ENCODE results near the gene TMC5. TPM values are rescaled to one million over a fixed set of nuclear protein-coding genes. Genes with fewer than 3 reads are reported as not detected.

TMC5 gene
- total and polyA plus RNA-seq, 3 donors from 2014 or later = 4.5 to 27.7 (median 7.1) TPM

DNA sequence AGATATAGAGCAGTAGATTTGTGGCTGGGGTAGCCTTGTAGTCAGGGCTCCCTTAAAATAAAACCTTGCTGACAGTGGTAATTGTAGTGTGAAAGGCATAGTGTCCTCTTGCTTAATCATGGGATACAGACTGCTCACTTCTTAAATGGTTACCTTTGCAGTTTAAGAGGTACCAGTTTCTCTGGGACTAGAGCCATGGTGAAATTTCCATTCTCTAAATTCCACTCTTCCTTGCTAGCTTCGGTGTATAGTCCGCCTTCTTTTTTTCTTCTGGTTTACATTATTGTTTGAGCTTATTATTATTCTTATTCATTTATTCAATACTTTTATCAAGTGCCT, 107.7 kb downstream of the TMC5 start:
- intact Hi-C loops (cut with DNase I; ENCODE audit: low total_unique reads) = no loop called here
- peaks cover 14% of the 10 kb centered on the region for H3K4me1 ChIP-seq
- no peaks in the 10 kb centered on the region for H3K27me3 ChIP-seq
- TF ChIP-seq POLR2A (IDR thresholded peaks at IDR 0.05) = no peak
- TF ChIP-seq, protein P1, sequence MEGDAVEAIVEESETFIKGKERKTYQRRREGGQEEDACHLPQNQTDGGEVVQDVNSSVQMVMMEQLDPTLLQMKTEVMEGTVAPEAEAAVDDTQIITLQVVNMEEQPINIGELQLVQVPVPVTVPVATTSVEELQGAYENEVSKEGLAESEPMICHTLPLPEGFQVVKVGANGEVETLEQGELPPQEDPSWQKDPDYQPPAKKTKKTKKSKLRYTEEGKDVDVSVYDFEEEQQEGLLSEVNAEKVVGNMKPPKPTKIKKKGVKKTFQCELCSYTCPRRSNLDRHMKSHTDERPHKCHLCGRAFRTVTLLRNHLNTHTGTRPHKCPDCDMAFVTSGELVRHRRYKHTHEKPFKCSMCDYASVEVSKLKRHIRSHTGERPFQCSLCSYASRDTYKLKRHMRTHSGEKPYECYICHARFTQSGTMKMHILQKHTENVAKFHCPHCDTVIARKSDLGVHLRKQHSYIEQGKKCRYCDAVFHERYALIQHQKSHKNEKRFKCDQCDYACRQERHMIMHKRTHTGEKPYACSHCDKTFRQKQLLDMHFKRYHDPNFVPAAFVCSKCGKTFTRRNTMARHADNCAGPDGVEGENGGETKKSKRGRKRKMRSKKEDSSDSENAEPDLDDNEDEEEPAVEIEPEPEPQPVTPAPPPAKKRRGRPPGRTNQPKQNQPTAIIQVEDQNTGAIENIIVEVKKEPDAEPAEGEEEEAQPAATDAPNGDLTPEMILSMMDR (IDR thresholded peaks at IDR 0.05) = no peak
- no peak overlapping the region for H3K4me3 ChIP-seq
- no peak for DNase-seq
- H3K36me3 ChIP-seq (ENCODE audit: low read depth, missing control alignments) = no peaks in the 10 kb centered on the region
- no peak overlapping the region for H3K27ac ChIP-seq
- 57 to 70% methylated on average over 2 of the region's 2 CpGs for whole genome bisulfite sequencing, 2 donors
- no peaks in the 10 kb centered on the region for H3K9me3 ChIP-seq

DNA sequence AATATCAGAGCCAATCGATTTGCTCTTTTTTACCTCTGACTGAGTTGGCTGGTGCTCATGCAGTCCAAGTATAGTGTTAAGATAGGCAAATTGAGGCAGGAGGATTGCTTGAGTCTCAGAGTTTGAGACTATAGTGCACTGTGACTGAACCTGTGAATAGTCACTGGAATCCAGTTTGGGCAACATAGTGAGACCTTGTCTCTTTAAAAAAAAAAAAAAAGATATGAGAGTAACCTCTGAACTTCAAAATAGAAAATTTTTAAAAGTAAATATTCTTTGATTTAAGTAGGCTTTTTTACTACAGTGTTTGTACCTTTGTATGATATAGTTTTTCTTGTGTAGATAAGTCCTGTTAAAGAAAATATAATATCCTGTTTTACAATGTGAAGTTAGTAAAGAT, 109.5 kb downstream of the TMC5 start:
- Histone ChIP-seq H3K4me1 (peaks cover 6% of the 10 kb centered on the region), H3K4me3 (no peak overlapping the region), H3K27me3 (no peaks in the 10 kb centered on the region), H3K36me3 (ENCODE audit: low read depth, missing control alignments) (no peaks in the 10 kb centered on the region), H3K27ac (no peak overlapping the region), H3K9me3 (no peaks in the 10 kb centered on the region)
- DNase-seq = no peak
- TF ChIP-seq POLR2A (IDR thresholded peaks at IDR 0.05) = no peak
- TF ChIP-seq, protein P1 (IDR thresholded peaks at IDR 0.05) = no peak
- 94 to 96% methylated on average over 1 of the region's 1 CpG for WGBS, 2 donors
- intact Hi-C loops (cut with DNase I; ENCODE audit: low total_unique reads) = no loop called here

- 86 to 91% methylated on average over 3 of the region's 3 CpGs for WGBS, 2 donors
- H3K27me3 ChIP-seq = no peaks in the 10 kb centered on the region
- DNase-seq = no peak
Measured at GRCh38 chr16:19528666-19529065, 111.0 kb downstream of the TMC5 start.

GRCh38 chr16:19532601-19533000, 114.9 kb downstream of the TMC5 start:
- WGBS, 2 donors = 61 to 89% methylated on average over 1 of the region's 1 CpG
- Histone ChIP-seq H3K4me3 (no peak overlapping the region), H3K27ac (no peak overlapping the region), H3K4me1 (no peaks in the 10 kb centered on the region), H3K36me3 (ENCODE audit: low read depth, missing control alignments) (no peaks in the 10 kb centered on the region), H3K27me3 (no peaks in the 10 kb centered on the region), H3K9me3 (no peaks in the 10 kb centered on the region)
- DNase-seq = no peak
- intact Hi-C loops (cut with DNase I; ENCODE audit: low total_unique reads) = no loop called here
- no peak for TF ChIP-seq POLR2A (IDR thresholded peaks at IDR 0.05)
- TF ChIP-seq, protein P1 (IDR thresholded peaks at IDR 0.05) = no peak

More at GRCh38 chr16:19528666-19529065, 111.0 kb downstream of the TMC5 start:
- Histone ChIP-seq H3K4me1 (peaks cover 6% of the 10 kb centered on the region), H3K36me3 (ENCODE audit: low read depth, missing control alignments) (no peaks in the 10 kb centered on the region), H3K4me3 (no peak overlapping the region), H3K27ac (no peak overlapping the region), H3K9me3 (no peaks in the 10 kb centered on the region)
- intact Hi-C loops (cut with DNase I; ENCODE audit: low total_unique reads) = no loop called here
- TF ChIP-seq, protein P1 (IDR thresholded peaks at IDR 0.05) = no peak
- TF ChIP-seq POLR2A (IDR thresholded peaks at IDR 0.05) = no peak

- Histone ChIP-seq H3K27me3 (no peaks in the 10 kb centered on the region), H3K9me3 (no peaks in the 10 kb centered on the region), H3K27ac (no peak overlapping the region), H3K36me3 (ENCODE audit: low read depth, missing control alignments) (no peaks in the 10 kb centered on the region), H3K4me1 (no peaks in the 10 kb centered on the region), H3K4me3 (no peak overlapping the region)
- no peak for DNase-seq
- WGBS, 2 donors = 94 to 98% methylated on average over 6 of the region's 6 CpGs
- TF ChIP-seq POLR2A (IDR thresholded peaks at IDR 0.05) = no peak
- TF ChIP-seq, protein P1 (IDR thresholded peaks at IDR 0.05) = no peak
- intact Hi-C loops (cut with DNase I; ENCODE audit: low total_unique reads) = no loop called here
Measured at GRCh38 chr16:19540241-19540970, 122.7 kb downstream of the TMC5 start.
